Right forelimb (tissue), 1 donor: ENCODE data around the gene FGGY.
A peak's percentile ranks its signal among the peaks of the same experiment; 100 is the strongest.

Experiments used
- DNase-seq: peaks from one replicate; pipeline ENCODE4 v3.0.0-alpha.2; 2018

FGGY gene

DNA sequence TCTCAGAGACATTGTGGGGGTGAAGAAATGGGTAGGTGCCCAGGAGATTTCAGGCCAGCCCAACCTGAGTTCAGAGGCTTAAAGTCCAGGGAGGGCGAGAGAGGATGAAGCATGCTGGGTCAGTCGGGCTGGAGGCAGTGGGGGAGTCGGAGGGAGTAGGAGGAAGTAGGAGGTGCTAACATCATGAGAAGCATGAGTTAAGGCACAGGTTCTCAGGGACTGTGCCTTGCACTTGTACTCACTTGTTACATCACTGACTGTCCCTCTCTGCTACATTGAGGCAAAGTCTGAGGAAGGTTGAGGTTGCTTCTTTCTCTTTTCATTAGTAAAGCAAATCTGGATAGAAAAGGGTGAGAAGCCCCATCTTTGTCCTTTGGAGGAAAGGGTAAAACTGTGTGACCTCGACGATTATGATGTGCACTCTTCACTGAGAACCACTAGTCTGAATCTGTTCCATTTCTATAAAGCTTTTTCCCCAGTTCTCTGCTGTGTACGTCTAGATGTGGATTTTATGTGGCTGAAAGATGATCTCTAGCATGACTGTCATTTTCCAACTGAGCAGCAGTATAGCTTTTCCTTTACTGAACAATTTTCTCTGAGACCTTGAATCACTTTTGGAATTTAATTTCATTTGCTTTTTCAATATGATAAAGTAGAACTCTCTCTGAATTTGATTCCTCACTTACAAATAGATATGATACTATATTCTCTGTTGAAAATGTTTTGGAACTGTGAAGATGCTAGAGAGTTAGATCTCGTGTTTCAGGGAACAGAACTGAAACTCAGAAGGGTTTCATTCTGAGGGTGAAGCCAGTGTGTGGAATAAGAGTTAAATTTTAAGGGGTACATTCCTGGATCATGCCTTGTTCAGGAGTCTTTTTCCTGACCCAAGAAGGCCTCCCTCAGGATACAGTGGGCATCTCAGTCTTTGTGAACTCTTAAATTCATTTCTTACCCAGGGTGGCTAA is 94.6 kb downstream of the FGGY start:
- no peak for DNase-seq

DNA sequence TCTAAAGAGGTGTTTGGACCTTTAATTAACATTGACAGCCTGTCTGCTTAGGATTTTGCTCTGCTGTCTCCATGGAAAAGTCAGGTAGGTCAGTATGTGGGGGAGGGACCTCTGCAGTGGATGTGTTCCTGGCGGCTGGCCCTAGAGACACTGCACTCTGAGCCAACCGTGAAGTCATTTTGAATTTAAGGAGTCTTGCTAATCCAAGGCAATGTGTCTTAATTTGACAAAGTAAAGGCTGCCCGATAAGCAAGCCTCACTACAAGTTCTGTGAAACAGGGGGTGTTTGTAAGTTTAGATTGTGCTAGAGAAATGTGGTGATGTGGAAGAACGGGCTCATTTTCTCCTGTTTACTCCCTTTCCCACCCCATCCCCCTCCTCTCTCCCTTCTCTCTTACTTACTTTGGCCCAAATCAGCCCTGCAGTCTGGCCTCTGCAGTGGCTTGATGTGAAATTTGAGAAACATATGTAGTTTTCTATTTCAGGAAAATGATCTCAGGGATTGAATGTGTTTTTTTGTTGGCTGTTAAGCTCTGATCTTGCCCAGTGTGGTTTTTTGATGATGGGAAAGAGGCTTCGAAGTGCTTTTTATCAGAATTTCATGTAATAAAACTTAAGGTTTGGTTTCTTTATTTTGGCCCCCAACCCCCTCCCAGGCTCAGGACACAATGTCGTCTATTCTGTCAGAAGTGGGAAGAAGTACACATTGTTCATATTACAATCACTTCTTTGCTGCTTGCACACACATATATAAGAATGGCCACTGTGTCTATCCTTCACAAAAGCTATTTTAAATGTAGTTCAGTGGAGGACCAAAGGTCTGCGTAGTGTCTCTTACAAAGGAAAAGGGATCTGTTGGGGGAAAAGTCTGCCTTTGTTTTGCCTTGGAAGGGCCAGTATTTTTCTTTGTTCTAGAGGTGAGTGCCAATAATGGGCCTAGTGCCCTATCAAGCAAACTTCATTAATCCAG is 96.6 kb downstream of the FGGY start:
- DNase-seq, result peak; percentile 88

GRCh38 chr1:59394706-59395425 is 98.0 kb downstream of the FGGY start:
- DNase-seq, result no peak

DNA sequence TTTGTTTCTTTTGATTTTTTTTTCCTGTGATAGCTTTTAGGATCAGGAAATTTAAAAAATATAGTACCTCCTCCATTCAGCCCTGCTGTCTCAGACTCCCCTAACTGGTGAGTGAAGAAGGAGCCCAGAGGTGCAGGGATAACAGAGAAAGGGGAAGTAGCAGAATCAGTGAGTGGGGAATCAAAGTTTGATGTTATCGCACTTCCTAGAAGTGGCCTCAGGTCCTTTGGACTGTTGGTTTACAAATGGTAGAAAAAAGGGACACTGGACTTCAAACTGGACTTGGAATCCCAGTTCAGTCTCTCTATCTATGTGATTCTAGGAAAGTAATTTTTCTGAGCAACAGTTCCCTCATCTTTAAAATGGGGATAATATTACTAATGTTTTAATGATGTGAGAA is 99.5 kb downstream of the FGGY start:
- DNase-seq, result no peak

DNA sequence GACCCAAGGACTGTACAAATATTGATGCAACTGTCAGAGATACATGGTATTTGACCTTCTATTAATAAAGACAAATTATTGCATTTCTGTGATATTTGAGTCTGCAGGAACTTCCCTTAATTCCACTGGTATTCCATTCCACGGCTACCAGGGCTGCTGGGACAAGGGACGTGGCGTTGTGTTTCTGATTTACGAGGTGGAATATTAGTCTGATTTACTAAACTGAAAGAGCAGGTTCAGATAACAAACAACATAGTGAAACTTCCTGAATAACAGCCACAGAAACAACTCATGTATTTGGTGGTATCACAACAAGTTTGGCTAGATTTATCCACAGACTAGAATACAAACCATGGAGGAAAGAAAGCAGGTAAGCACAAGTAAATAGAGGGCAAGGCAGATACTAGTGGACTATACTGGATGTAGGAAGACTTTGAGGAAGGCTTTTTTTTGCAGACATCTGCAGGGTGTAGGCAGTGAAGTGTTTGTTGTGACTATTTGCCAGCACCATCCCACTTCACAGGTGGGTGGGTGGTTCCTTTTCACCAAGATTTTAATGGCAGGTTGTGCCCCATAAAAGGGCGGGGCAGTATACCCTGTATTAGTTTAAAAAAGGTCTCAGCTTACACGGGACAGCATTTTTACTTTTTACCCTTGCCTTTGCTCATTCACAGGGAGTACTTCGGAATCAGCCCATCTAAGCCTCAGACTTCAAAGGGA is 100.4 kb downstream of the FGGY start:
- no peak for DNase-seq

DNA sequence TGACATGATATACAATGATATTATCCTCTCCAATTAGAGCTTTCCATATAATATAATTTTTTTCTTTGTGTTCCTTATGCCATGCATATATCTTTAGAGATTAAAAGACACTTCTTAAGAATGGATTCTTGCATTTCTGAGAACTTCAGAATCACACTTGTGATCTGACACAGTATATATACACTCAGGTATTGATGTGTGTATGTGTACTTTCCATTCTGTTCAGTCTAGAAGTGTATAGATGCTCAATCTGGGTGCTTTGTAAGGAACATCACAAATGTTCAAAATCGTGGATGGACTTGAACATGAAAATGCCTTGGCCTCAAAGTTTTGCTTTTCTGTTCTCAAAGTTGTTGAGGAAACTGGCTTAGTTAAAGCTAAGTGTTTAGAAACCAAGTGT is 102.7 kb downstream of the FGGY start:
- DNase-seq, result no peak

DNA sequence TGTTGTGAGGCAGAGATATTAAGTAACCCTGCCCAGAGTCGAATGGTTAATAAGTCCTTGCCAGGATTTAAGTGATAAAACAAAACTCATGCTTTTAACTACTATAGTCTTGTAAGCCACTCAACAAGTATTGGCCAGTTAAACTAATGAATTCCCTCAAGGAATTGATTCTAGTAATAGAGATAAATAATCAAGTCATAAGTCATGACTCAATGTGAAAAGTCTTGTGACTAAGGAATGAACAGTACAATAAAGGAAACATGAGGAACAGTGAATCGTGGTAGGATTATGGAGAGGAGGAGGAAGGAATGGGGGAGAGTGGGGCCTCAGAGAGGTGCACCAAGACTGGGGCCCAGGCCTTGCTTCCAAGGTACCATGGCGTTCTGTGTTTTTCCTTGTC is 104.7 kb downstream of the FGGY start:
- no peak for DNase-seq

DNA sequence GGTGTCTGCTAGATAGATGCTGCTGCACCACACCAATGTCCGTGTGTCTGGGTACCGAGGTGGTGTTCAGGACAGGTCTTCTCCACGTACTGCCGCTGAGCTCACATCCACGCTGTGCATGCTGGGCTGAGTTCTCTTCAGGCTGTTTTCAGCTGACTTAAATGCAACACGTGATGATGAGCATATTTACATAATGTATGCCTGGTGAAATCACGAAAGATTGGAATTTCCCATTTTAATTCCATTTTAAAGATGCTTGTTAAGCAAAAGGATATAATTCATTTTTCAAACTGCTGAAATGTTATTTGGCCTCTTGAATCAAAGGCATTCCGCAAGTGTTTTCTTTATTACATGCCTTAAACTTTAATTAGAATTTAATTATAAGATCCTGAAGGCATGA is 107.9 kb downstream of the FGGY start:
- no peak for DNase-seq

- no peak for DNase-seq
Observed at GRCh38 chr1:59406437-59407164, 109.7 kb downstream of the FGGY start.

DNA sequence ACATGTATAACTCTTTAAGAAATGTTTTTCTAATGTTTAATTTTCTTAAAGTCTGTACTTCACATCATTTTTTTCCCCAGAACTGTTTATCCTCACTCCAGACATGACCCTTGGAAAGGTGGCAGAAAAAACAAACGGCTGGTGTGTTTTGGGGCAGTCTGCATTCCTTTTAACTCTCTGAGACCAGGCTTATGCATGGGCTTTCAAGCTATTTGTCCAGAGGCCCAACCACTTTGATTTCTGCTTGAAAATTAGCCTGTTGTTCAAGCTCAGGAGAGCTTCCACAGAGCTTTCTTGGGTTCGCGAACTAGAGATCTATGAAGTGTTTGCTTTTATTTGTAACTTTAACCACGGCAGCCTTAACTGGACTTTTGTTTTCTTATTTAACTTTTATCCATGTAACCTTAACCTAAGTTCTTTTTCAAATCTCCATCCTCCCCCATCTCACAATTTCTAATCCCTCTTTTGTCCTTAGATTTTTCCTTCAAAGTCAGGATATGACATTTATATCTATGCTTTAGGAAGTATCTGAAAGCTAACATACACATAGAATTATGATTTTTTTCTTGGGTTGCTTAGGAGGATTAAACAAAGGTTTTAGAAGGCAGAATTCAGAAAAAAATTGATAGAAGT is 111.8 kb downstream of the FGGY start:
- DNase-seq, result no peak

DNA sequence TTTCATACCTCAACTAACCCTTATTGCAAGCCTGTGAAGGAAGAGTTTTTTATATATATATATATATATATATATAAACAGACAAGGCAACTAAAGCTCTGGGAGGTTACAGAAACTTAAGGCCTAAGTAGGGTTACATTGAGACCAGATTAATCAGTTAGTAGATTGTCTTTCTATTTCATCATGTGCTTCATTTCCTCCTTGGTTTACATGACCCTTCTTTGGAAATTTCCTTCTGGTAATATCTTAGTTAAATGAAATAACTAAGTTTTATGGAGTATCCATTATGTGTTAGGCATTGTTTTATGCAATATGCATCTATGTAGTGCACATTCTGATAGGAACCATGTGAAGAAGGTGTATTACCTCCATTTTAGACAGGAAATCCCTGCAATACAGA is 112.7 kb downstream of the FGGY start:
- DNase-seq, result no peak

DNA sequence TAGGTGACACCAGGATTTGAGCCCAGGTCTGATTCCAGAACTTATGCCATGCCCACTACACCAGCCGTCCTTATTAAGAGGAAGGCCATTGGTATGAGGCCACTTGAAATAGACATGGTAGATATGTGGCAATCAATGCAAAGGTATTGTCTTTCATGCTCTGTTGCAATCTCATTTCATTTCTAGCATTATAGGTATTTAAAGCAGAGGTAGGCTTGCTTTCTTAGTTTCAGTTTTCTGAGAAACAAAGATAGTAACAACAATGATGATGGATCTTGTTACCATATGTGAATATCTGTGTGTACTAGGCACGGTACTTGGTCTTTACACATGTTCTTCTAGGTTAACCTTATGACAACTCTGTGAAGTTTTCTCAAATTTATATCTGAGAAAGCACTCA is 113.1 kb downstream of the FGGY start:
- no peak for DNase-seq

- no peak for DNase-seq
Observed at GRCh38 chr1:59410457-59410856, 113.6 kb downstream of the FGGY start.

DNA sequence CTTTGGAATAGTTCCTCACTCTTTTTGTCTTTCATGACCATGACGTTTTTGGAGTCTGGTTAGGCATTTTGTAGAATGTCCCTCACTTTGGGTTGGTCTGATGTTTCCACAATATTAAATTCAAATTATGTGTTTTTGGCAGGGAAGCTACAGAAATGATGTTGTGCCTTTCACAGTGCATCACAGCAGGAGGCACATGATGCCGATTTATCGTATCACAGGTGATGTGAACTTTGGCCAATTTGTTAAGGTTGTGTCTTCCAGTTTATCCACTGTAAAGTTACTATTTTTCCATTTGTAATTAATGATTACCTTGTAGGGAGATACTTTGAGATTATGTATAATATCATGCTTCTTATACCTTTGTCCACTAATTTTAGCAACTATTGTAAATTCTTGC is 114.3 kb downstream of the FGGY start:
- no peak for DNase-seq

DNA sequence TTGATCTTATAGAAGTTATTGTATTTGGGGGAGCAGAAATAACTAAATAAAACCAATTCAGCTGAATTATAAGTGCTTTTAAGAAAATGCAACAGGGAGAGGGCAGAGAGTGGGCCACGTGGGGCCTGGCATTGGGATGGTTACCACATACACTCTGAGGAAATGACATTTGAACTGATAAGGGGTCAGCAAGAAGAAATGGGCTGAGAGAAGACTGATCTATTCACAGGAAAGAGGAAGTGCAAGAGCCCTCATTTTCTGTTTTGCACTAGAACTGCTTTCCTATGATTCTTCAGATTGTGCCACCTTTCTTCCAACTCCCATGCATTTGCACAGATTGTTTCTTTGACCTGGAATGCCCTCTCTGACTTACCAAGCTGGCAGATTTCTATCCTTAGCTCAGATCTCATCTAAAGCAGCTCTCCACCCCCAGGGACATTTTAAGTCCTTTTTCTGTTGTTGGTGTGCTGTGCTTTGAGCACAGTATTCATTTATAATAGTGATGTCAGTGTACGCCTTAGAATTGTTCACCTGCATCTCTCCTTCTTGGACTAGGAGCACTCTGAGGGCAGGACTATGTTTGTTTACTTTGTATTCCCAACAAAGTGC is 115.9 kb downstream of the FGGY start:
- no peak for DNase-seq

DNA sequence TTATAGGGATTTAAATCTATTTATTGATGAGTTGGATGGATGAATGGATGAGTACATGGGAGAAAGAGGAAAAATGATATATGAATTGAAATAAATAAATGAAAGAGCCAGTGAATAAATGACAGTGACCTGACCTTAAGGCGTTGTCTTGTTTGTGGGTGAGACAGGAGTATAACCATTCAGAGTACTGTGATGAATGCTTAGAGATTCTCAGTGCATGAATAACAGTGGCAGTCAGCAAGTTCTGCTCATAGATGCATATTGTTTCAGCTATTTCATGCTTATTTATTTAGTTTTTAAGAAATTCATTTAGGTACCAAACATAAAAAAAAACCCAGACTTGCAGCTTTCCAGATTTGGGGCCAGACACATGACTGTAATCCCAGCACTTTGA is 116.4 kb downstream of the FGGY start:
- DNase-seq, result no peak

GRCh38 chr1:59414406-59415133 is 117.7 kb downstream of the FGGY start:
- no peak for DNase-seq

DNA sequence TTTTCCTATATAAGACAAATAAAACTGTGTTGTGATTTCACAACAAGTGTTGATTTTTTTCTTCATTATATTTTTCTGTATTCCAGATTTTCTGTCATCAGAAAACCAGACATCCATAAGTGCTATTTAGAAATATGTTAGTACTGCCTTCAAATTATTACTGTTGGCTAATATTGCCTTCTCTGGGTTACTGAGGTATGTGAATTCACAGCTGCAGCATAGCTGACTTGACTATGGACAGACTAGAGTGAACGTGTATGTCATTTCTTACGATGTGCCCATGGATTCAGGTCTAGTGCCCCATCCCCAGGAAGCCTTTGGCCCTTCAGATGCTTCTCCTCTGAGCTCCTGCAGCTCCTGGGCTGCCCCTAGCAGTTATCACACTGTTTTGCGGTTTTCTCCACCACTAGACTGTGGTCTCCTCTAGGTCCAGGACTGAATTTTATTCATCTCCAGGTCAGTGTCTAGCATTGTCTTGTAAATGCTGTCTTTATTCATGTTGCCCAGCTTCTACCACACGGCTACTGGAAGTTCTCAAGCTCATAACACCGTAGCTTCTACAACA is 118.5 kb downstream of the FGGY start:
- DNase-seq, result no peak

- DNase-seq, result no peak
Observed at GRCh38 chr1:59415881-59416280, 119.0 kb downstream of the FGGY start.

DNA sequence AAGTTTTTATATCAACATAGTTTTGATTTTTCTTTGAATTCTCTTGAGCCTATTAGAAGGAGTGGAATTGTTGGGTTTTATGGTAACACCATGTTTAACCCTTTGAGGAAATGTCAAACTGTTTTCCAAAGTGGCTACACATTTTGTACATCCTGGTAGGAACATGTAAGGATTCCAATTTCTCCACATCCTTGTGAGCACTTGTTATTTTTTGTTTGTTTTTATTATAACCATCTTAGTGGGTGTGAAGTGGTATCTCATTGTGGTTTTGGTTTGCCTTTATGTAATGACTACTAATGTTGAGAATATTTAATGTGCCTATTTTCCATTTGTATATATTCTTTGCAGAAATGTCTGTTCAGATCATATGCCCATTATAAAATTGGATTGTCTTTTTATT is 120.5 kb downstream of the FGGY start:
- DNase-seq, result no peak
